HEK293 (cell line): ENCODE measurements around the gene FRMD3.

Source experiments
- REPIN1 ChIP-seq: fragments of 450-650 bp; formaldehyde crosslinking; IDR thresholded peaks from 2 replicates; pipeline ENCODE4 v1.5.1; 2017; ENCODE audit warnings: missing biosample characterization, missing genetic modification characterization, low read depth
- ZNF23 ChIP-seq: fragments of 450-650 bp; formaldehyde crosslinking; IDR thresholded peaks from 2 replicates; pipeline ENCODE4 v1.5.1; 2016; ENCODE audit warnings: missing biosample characterization, missing genetic modification characterization, borderline replicate concordance
- TF ChIP-seq, protein P1 (sequence below): fragments of 450-650 bp; formaldehyde crosslinking; IDR thresholded peaks from 2 replicates; pipeline ENCODE4 v1.5.1; 2016; ENCODE audit warnings: missing biosample characterization, missing genetic modification characterization
- TF ChIP-seq, protein P2 (sequence below): fragments of 450-650 bp; formaldehyde crosslinking; IDR thresholded peaks from 2 replicates; pipeline ENCODE4 v1.5.1; 2017; ENCODE audit warnings: missing biosample characterization, missing genetic modification characterization

DNA sequence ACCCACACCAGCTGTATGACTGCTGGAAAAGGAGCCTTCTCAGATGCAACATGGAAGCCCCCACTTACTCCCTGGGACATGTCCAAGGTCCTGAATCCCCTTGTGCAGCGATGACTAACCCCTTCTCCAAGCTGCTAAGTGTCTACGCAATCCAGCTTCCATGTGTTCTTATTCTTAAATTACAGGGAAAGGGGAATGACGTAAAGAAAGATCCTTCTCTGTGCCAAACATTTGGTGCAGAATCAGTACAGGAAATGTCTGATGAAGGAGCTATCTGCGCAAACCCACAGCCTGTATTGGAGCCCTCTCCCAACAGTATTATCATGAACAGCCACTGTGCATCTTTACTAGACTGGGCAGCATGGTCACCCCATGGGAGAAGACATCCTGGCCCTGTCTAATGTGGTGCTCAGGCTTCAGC, 183.2 kb downstream of the FRMD3 start:
- TF ChIP-seq, protein P1, sequence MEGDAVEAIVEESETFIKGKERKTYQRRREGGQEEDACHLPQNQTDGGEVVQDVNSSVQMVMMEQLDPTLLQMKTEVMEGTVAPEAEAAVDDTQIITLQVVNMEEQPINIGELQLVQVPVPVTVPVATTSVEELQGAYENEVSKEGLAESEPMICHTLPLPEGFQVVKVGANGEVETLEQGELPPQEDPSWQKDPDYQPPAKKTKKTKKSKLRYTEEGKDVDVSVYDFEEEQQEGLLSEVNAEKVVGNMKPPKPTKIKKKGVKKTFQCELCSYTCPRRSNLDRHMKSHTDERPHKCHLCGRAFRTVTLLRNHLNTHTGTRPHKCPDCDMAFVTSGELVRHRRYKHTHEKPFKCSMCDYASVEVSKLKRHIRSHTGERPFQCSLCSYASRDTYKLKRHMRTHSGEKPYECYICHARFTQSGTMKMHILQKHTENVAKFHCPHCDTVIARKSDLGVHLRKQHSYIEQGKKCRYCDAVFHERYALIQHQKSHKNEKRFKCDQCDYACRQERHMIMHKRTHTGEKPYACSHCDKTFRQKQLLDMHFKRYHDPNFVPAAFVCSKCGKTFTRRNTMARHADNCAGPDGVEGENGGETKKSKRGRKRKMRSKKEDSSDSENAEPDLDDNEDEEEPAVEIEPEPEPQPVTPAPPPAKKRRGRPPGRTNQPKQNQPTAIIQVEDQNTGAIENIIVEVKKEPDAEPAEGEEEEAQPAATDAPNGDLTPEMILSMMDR (tag by site-specific recombination): no peak
- TF ChIP-seq ZNF23 (tag by site-specific recombination) (no peak), REPIN1 (tag by site-specific recombination) (no peak)
- TF ChIP-seq, protein P2, sequence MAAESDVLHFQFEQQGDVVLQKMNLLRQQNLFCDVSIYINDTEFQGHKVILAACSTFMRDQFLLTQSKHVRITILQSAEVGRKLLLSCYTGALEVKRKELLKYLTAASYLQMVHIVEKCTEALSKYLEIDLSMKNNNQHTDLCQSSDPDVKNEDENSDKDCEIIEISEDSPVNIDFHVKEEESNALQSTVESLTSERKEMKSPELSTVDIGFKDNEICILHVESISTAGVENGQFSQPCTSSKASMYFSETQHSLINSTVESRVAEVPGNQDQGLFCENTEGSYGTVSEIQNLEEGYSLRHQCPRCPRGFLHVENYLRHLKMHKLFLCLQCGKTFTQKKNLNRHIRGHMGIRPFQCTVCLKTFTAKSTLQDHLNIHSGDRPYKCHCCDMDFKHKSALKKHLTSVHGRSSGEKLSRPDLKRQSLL: no peak
